A549 (cell line): Measurements from ENCODE around the gene ZNF618. TPM values are rescaled to one million over a fixed set of nuclear protein-coding genes. Genes with fewer than 3 reads are reported as not detected.

Experiments used
- ATAC-seq, 2 experiments: fragments of 200-7000 bp in 1 of 2; fragments of >200 bp in 1 of 2; cut with Nextera tagmentation in 1 of 2; cut with Tn5 transposase in 1 of 2; 3 replicates each; pipeline versions ENCODE4 v1.8.0 to v1.9.1; 2018 to 2020; ENCODE audit warnings: mild to moderate bottlenecking in 1 of 2, moderate library complexity in 1 of 2
- CTCF ChIA-PET: fragments of 300-600 bp; sonication (Branson Sonifier 250); formaldehyde crosslinking; extraction: SDS; loops from one replicate; lab custom pipeline; 2021; ENCODE audit warnings: antibody characterized with exemption, inconsistent platforms; lab: Yijun Ruan, JAX
- POLR2A ChIA-PET: fragments of 350-600 bp; formaldehyde crosslinking; extraction: SDS; loops from one replicate; lab custom pipeline; 2021; ENCODE audit warnings: antibody characterized with exemption, inconsistent platforms; lab: Yijun Ruan, JAX
- DNase-seq, 2 experiments: peaks; one replicate each; pipeline versions ENCODE4 v3.0.0 to v3.0.0-alpha.2; 2011 to 2016; ENCODE audit warnings: low read depth in 1 of 2, low spot score in 1 of 2
- FAIRE-seq: peaks from 2 replicates; lab custom pipeline; 2011; peaks lifted over from hg19 to GRCh38; lab: Jason Lieb, UNC
- H3K27ac ChIP-seq, 2 experiments: fragments of >200 bp; sonication (Bioruptor Twin); formaldehyde crosslinking; 3 replicates each; pipeline ENCODE4 v1.5.1; 2016 to 2017
- H3K4me1 ChIP-seq: fragments of >200 bp; sonication (Bioruptor Twin); formaldehyde crosslinking; 3 replicates; pipeline ENCODE4 v1.6.1; 2016
- H3K4me2 ChIP-seq: fragments of >200 bp; sonication (Bioruptor Twin); formaldehyde crosslinking; 3 replicates; pipeline ENCODE4 v1.6.1; 2016
- H3K4me3 ChIP-seq: fragments of >200 bp; sonication (Bioruptor Twin); formaldehyde crosslinking; 3 replicates; pipeline ENCODE4 v1.5.1; 2016
- H3K9me3 ChIP-seq: fragments of >200 bp; sonication (Bioruptor Twin); formaldehyde crosslinking; 3 replicates; pipeline ENCODE4 v1.6.1; 2016
- ATOH8 ChIP-seq: fragments of 250-450 bp; sonication (Bioruptor Pico); IDR thresholded peaks from 2 replicates; pipeline ENCODE4 v1.5.0; 2020; ENCODE audit warnings: low read depth, mild to moderate bottlenecking, moderate library complexity
- BCL3 ChIP-seq: fragments of >200 bp; sonication (Bioruptor Twin); formaldehyde crosslinking; IDR thresholded peaks from 3 replicates; pipeline ENCODE4 v1.6.1; 2016
- BHLHE40 ChIP-seq: IDR thresholded peaks from 2 replicates; pipeline ENCODE4 v1.6.1; 2012; ENCODE audit warnings: low read depth, low read length, inconsistent platforms
- CBX2 ChIP-seq: fragments of 200-600 bp; sonication (generic); IDR thresholded peaks from 2 replicates; pipeline ENCODE4 v1.6.1; 2016; ENCODE audit warnings: low read depth, mild to moderate bottlenecking, borderline replicate concordance
- CBX8 ChIP-seq: fragments of 200-600 bp; sonication (generic); IDR thresholded peaks from 2 replicates; pipeline ENCODE4 v1.6.1; 2016
- CEBPB ChIP-seq, 2 experiments: fragments of >200 bp in 1 of 2; sonication (Bioruptor Twin) in 1 of 2; formaldehyde crosslinking in 1 of 2; IDR thresholded peaks; 2 replicates each; pipeline ENCODE4 v1.6.1; 2012 to 2016
- CHD2 ChIP-seq: fragments of 150-350 bp; IDR thresholded peaks from 2 replicates; pipeline ENCODE4 v1.6.1; 2014; ENCODE audit warnings: low read length; ENCODE audit not compliant: partially characterized antibody
- CHD4 ChIP-seq: fragments of 200-600 bp; sonication (generic); IDR thresholded peaks from 2 replicates; pipeline ENCODE4 v1.6.1; 2016; ENCODE audit warnings: antibody characterized with exemption, mild to moderate bottlenecking, borderline replicate concordance
- E2F6 ChIP-seq: IDR thresholded peaks from 2 replicates; pipeline ENCODE4 v1.6.1; 2012; ENCODE audit warnings: low read depth, borderline replicate concordance
- EHF ChIP-seq: fragments of 250-450 bp; sonication (Bioruptor Pico); IDR thresholded peaks from 2 replicates; pipeline ENCODE4 v1.5.0; 2020; ENCODE audit warnings: mild to moderate bottlenecking
- EP300 ChIP-seq, 2 experiments: fragments of >200 bp; sonication (Bioruptor Twin); formaldehyde crosslinking; IDR thresholded peaks; 2 replicates in 1 of 2; 3 replicates in 1 of 2; pipeline ENCODE4 v1.6.1; 2016 to 2017
- GATA3 ChIP-seq: IDR thresholded peaks from 2 replicates; pipeline ENCODE4 v1.6.1; 2012; ENCODE audit warnings: borderline replicate concordance
- HOXB13 ChIP-seq: fragments of 250-450 bp; sonication (Bioruptor Pico); IDR thresholded peaks from 2 replicates; pipeline ENCODE4 v1.5.0; 2020; ENCODE audit warnings: low read depth, mild to moderate bottlenecking, moderate library complexity
- JUN ChIP-seq, 2 experiments: fragments of >200 bp; sonication (Bioruptor Twin); formaldehyde crosslinking; IDR thresholded peaks; 2 replicates in 1 of 2; 3 replicates in 1 of 2; pipeline ENCODE4 v1.6.1; 2016 to 2017
- MAX ChIP-seq: IDR thresholded peaks from 2 replicates; pipeline ENCODE4 v1.6.1; 2012
- MAZ ChIP-seq: fragments of 150-350 bp; IDR thresholded peaks from 2 replicates; pipeline ENCODE4 v1.6.1; 2014; ENCODE audit warnings: antibody characterized with exemption, low read depth, low read length, borderline replicate concordance
- MYC ChIP-seq: IDR thresholded peaks from 2 replicates; pipeline ENCODE4 v1.6.1; 2012; ENCODE audit warnings: mild to moderate bottlenecking, inconsistent platforms, low read length, improper control_type of control experiment, borderline replicate concordance
- NFE2L2 ChIP-seq: fragments of 150-350 bp; conservative IDR thresholded peaks from 2 replicates; pipeline ENCODE4 v1.6.1; 2014; ENCODE audit warnings: low read length
- NPAS2 ChIP-seq: fragments of 250-450 bp; sonication (Bioruptor Pico); IDR thresholded peaks from 2 replicates; pipeline ENCODE4 v1.8.0; 2022; ENCODE audit warnings: mild to moderate bottlenecking, moderate library complexity, borderline replicate concordance
- NR3C1 ChIP-seq: fragments of >200 bp; sonication (Bioruptor Twin); formaldehyde crosslinking; IDR thresholded peaks from 3 replicates; pipeline ENCODE4 v1.6.1; 2017
- PHF8 ChIP-seq: fragments of 200-600 bp; sonication (generic); IDR thresholded peaks from 2 replicates; pipeline ENCODE4 v1.6.1; 2016; ENCODE audit warnings: low read depth, mild to moderate bottlenecking, antibody characterized with exemption, moderate library complexity, borderline replicate concordance
- POLR2A ChIP-seq: IDR thresholded peaks from 2 replicates; pipeline ENCODE4 v1.6.1; 2012; ENCODE audit warnings: mild to moderate bottlenecking, low read length
- RARB ChIP-seq: fragments of 250-450 bp; sonication (Bioruptor Pico); IDR thresholded peaks from 2 replicates; pipeline ENCODE4 v1.8.0; 2021; ENCODE audit warnings: mild to moderate bottlenecking, moderate library complexity
- RCOR1 ChIP-seq: fragments of 150-350 bp; IDR thresholded peaks from 2 replicates; pipeline ENCODE4 v1.6.1; 2014; ENCODE audit warnings: antibody characterized with exemption, low read length, low read depth
- RNF2 ChIP-seq: fragments of 200-600 bp; sonication (generic); IDR thresholded peaks from 2 replicates; pipeline ENCODE4 v1.6.1; 2016; ENCODE audit warnings: low read depth, mild to moderate bottlenecking, antibody characterized with exemption, moderate library complexity, borderline replicate concordance
- SREBF2 ChIP-seq: fragments of 450-650 bp; IDR thresholded peaks from 2 replicates; pipeline ENCODE4 v1.6.1; 2014; ENCODE audit warnings: mild to moderate bottlenecking, moderate library complexity
- TFCP2L1 ChIP-seq: fragments of 250-450 bp; sonication (Bioruptor Pico); IDR thresholded peaks from 2 replicates; pipeline ENCODE4 v1.5.0; 2021; ENCODE audit warnings: mild to moderate bottlenecking
- USF2 ChIP-seq: fragments of 450-650 bp; IDR thresholded peaks from 2 replicates; pipeline ENCODE4 v1.6.1; 2014; ENCODE audit warnings: antibody characterized with exemption
- ZC3H11A ChIP-seq: fragments of 450-650 bp; IDR thresholded peaks from 2 replicates; pipeline ENCODE4 v1.6.1; 2014; ENCODE audit warnings: antibody characterized with exemption, mild to moderate bottlenecking
- ZNF302 ChIP-seq: fragments of 250-450 bp; sonication (Bioruptor Pico); IDR thresholded peaks from 2 replicates; pipeline ENCODE4 v1.9.0; 2021; ENCODE audit warnings: inconsistent platforms, mild to moderate bottlenecking, moderate library complexity
- WGBS: methylation state at CpG from one replicate; pipeline ENCODE4 v1.1.6; 2017; ENCODE audit errors: missing lambda C conversion rate; 5-methylcytosine and 5-hydroxymethylcytosine counted together
- polyA plus RNA-seq, 4 experiments: library from polyadenylated mRNA; depleted of rRNA in 3 of 4; stranded (reverse); fragments of >200 nt; fragmentation: RNase III in 1 of 4; extraction: RNeasy Plus Mini Kit Qiagen cat#74134 plus additional on column Dnase treatment in 1 of 4; gene quantifications; 2 replicates in 3 of 4; 3 replicates in 1 of 4; pipeline ENCODE4 v1.2.3, GENCODE V29; 2011 to 2017

The ZNF618 gene
- polyA plus RNA-seq, 2 of the 4 experiments (the other 2 are of a cell fraction) = 9.0 to 10.0 TPM

GRCh38 chr9:114086607-114087006, 210.5 kb downstream of the ZNF618 start:
- no peak for ATAC-seq
- ChIA-PET POLR2A (no interaction called here), CTCF (interaction anchor here (7.4 to 9.7 kb wide), 2 partner anchors 9 to 21 kb away, joined by 80 to 145 read pairs; no protein-coding TSS in a partner anchor)
- 54% methylated on average over 4 of the region's 4 CpGs for WGBS
- no peak for FAIRE-seq
- no peak overlapping the region for H3K4me2 ChIP-seq
- H3K4me3 ChIP-seq = no peak overlapping the region
- DNase-seq = no peak
- no peak for TF ChIP-seq TFCP2L1 (CRISPR knock-in tag)
- TF ChIP-seq E2F6 = no peak
- TF ChIP-seq ATOH8 (CRISPR knock-in tag) = no peak
- TF ChIP-seq NFE2L2 = no peak
- TF ChIP-seq EHF (CRISPR knock-in tag) = no peak
- TF ChIP-seq SREBF2 = no peak
- TF ChIP-seq, all 56 proteins: peak for 0
- peaks cover 34% of the 10 kb centered on the region for H3K4me1 ChIP-seq
- no peak overlapping the region; a peak in 1 of 6 replicates for H3K27ac ChIP-seq
- no peaks in the 10 kb centered on the region for H3K9me3 ChIP-seq

- CTCF ChIA-PET = interaction anchor here (0.5 to 7.4 kb wide), 9 partner anchors 8 to 652 kb away, joined by 3 to 80 read pairs (median 3); partner anchors contain the start of gene AMBP
- WGBS = 81% methylated on average over 7 of the region's 7 CpGs
- no peak overlapping the region for H3K4me2 ChIP-seq
- DNase-seq (no peak), FAIRE-seq (no peak), ATAC-seq (no peak)
- H3K4me1 ChIP-seq = peaks cover 24% of the 10 kb centered on the region
- H3K27ac ChIP-seq = no peak overlapping the region
- POLR2A ChIA-PET = no interaction called here
- no peaks in the 10 kb centered on the region for H3K9me3 ChIP-seq
- H3K4me3 ChIP-seq = no peak overlapping the region
- TF ChIP-seq RCOR1 = no peak
- no peak for TF ChIP-seq MYC
- no peak for TF ChIP-seq BCL3
- TF ChIP-seq CHD4 = no peak
- TF ChIP-seq PHF8 = no peak
- TF ChIP-seq POLR2A = no peak
- TF ChIP-seq RNF2 = no peak
- TF ChIP-seq MAZ = no peak
- TF ChIP-seq CBX2 = no peak
- no peak for TF ChIP-seq ZC3H11A
- TF ChIP-seq SREBF2 = no peak
- no peak for TF ChIP-seq CHD2
- no peak for TF ChIP-seq BHLHE40
- TF ChIP-seq HOXB13 (CRISPR knock-in tag) = no peak
- TF ChIP-seq NPAS2 (CRISPR knock-in tag) = no peak
Observed at GRCh38 chr9:114087721-114088120, 211.6 kb downstream of the ZNF618 start.

GRCh38 chr9:114088571-114089170, 212.6 kb downstream of the ZNF618 start:
- no peak for ATAC-seq
- FAIRE-seq = no peak
- H3K9me3 ChIP-seq = no peaks in the 10 kb centered on the region
- peaks cover 14% of the 10 kb centered on the region for H3K4me1 ChIP-seq
- DNase-seq = no peak
- WGBS = 92% methylated on average over 7 of the region's 7 CpGs
- CTCF ChIA-PET = interaction anchor here (1.0 to 7.4 kb wide), 11 partner anchors 7 to 203 kb away, joined by 3 to 80 read pairs (median 3); partner anchors contain the start of genes AMBP and KIF12
- H3K27ac ChIP-seq = no peak overlapping the region
- no peak overlapping the region for H3K4me2 ChIP-seq
- POLR2A ChIA-PET = no interaction called here
- TF ChIP-seq NFE2L2 (no peak), ZNF302 (no peak), BCL3 (no peak), CHD4 (no peak), RARB (no peak), EP300 (IDR thresholded peaks at IDR 0.05) (no peak), MAX (no peak), CBX2 (no peak), NR3C1 (no peak), CEBPB (IDR thresholded peaks at IDR 0.05) (no peak), GATA3 (no peak), JUN (IDR thresholded peaks at IDR 0.05) (no peak), CBX8 (no peak), USF2 (no peak), POLR2A (no peak)
- no peak overlapping the region for H3K4me3 ChIP-seq
